HG03457 (cell line): ENCODE results near the gene ABCA3.
A peak's percentile ranks its signal among the peaks of the same experiment; 100 is the strongest.
"Not testable (repeated sequence)": the region's sequence is repeated elsewhere in the genome, so short reads cannot be mapped to it uniquely, and the experiment has no call there.

Experiments
- ATAC-seq: cut with Tn5 transposase; IDR thresholded peaks from one replicate; pipeline ENCODE4 v1.9.1; 2021; ENCODE audit warnings: moderate number of reproducible peaks; ENCODE audit not compliant: unreplicated experiment

ABCA3 gene

DNA sequence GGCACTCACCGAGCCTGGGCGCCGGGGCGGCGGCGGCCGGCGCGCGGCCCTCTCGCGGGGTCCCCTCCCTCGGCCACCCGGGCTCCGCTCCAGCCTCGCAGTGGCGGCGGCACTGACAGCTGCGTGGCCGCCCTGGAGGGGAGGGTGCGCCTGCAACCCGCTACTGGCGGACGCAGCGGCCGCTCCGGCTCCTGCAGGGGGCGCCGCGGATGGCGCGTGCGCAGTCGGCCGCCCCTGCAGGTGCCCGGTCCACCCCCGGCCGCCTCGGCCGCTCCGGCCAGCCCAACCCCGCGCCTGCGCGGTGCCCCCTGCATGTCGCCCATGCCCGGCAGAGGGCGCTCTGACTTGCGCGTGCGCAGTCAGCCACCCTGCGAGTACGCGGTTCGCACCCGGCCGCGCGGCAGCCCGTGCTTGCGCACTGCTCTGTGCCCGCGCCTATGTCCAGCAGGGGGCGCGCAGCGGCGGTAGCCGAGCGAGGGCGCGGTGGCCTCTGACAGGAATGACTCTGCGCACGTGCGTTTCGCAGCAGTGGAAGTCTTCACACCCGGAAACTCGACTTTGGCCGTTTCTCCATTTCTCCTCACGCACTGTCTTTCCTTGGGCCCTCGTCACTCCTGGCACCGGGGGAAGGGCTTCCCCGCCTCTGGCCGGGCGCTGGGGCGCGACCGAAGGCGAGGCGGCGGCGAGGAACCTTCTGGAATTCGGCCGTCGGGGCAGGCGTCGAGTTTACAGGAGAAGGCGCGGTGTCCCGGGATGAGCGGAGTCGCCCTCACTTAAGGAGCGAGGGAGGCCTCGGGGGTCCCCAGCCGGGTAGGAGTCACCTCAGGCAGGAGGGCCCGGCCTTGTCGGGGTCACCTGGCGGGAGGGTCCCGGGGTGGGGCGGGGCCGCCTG, at the start of gene ABCA3:
Gene ABCA3, minus strand, starts transcription at position 165 of the 892 bp plus-strand sequence. CDS start 14,262 bp downstream, outside the sequence.
- peak; percentile 75 for ATAC-seq

- no peak for ATAC-seq
These were observed 48.4 kb upstream of the ABCA3 start for GRCh38 chr16:2388875-2389433.

DNA sequence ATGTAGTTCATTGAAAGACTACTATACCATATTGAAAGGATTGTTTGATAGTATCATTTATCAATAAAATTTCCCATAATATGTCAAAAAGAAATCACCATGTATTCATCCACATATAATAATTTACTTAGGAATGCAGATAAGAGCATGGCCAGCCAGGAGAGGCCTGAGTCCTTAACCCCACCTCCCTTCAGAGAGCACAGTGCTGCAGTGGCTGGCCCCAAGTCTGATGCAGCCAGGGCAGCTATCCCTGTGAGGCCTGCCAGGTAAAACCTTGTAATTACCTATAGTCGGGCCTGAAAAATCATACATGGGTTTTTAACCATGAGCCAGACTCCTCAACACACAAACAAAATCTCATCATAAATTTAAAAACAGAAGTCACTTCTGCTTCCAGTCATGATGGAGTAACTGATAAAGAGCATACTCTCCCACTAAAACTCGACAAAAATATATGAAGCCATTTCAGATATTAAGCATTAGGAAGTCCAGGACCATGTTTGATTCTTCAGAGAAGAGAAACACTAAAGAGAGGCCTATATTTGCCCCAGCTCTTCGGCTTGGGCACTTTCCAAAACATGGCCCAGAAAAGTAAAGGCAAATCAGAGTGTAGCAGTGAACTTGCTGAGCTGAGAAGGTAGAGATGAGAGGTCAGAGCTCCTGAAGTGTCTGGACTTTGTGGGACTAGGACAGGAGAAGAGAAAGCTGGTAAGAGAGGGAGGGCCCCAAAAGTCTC, 47.8 kb upstream of the ABCA3 start:
- no peak for ATAC-seq

- no peak for ATAC-seq
These were observed 46.5 kb upstream of the ABCA3 start for GRCh38 chr16:2386990-2387389.

DNA sequence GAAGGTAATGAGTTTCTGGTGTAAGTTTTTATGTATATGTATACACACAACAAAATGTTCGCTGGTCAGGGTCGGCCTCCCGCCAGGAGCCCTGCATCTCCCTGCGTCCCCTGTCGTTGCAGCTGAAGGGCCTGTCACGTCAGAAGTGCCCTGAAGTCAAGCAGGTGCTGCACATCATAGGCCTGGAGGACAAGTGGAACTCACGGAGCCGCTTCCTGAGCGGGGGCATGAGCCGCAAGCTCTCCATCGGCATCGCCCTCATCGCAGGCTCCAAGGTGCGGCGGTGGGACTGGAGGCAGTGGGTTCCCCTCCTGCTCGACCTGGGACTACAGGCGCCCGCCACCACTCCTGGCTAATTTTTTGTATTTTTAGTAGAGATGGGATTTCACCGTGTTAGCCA, 45.5 kb upstream of the ABCA3 start:
- not testable (repeated sequence) for ATAC-seq

GRCh38 chr16:2385190-2385836, 44.8 kb upstream of the ABCA3 start:
- no peak for ATAC-seq

GRCh38 chr16:2384426-2384825, 43.9 kb upstream of the ABCA3 start:
- no peak for ATAC-seq

DNA sequence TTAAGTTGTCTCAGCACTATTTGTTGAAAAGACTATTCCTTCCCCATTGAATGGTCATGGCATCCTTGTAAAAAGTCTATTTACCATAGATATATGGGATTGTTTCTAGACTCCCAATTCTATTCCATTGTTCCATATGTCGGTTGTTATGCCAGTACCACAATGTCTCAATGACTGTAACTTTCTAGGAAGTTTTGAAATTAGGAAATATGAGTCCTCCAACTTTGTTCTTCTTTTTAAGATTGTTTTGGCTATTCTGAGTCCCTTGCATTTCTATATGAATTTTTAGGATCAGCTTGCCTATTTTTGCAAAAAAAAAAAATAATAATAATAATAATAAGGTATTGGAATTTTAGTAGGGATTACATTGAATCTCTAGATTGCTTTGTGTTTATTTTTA, 43.0 kb upstream of the ABCA3 start:
- ATAC-seq, result no peak

- no peak for ATAC-seq
These were observed 34.1 kb upstream of the ABCA3 start for GRCh38 chr16:2374644-2375043.

- ATAC-seq, result no peak
These were observed 32.6 kb upstream of the ABCA3 start for GRCh38 chr16:2373176-2373575.

DNA sequence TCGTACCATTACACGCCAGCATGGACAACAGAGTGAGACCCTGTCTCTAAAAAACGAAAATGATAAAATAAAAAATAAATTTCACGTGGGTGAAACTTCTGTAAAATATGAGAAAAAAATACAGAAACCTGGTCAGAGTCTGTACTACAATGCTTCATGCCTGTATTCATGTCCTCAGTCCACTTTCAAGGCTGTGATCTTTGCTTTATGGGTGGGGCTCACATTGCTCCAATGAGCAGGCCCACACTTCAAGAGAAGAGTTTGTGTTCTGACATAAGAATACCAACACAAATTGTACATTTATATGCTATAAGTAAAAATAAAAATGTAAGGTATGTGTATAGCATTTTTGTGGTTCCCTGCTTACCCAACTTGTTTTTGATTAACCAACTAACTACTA, 32.2 kb upstream of the ABCA3 start:
- ATAC-seq, result no peak

- ATAC-seq, result no peak
These were observed 30.9 kb upstream of the ABCA3 start for GRCh38 chr16:2371421-2371820.

GRCh38 chr16:2370721-2371120, 30.2 kb upstream of the ABCA3 start:
- no peak for ATAC-seq

DNA sequence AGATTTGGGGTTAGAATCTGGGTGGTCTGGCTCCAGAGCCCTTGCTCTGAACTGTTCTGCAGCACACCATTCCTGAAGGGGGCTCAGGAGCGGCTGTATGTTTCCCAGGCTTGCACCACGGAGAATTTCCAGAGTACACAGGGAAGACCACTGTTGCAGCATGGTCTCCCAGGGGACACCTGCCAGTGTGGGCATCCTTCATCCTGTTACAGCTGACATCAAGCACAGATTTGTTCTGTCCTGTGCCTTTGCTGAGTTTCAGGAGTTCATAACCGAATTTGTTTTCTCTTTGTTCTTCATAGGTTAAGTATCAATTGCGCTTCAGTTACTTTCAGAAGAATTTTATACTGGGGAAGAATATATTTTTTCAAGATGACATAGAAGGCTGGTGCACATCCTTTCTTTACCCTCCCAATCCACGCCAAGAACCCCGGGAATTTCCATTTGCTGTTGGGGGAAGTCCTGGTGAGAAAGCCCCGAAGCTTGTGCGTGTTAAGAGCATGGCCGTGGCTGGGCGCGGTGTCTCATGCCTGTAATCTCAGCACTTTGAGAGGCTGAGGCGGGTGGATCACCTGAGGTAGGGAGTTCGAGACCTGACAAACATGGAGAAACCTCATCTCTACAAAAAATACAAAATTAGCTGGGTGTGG, 26.3 kb upstream of the ABCA3 start:
- ATAC-seq, result no peak

DNA sequence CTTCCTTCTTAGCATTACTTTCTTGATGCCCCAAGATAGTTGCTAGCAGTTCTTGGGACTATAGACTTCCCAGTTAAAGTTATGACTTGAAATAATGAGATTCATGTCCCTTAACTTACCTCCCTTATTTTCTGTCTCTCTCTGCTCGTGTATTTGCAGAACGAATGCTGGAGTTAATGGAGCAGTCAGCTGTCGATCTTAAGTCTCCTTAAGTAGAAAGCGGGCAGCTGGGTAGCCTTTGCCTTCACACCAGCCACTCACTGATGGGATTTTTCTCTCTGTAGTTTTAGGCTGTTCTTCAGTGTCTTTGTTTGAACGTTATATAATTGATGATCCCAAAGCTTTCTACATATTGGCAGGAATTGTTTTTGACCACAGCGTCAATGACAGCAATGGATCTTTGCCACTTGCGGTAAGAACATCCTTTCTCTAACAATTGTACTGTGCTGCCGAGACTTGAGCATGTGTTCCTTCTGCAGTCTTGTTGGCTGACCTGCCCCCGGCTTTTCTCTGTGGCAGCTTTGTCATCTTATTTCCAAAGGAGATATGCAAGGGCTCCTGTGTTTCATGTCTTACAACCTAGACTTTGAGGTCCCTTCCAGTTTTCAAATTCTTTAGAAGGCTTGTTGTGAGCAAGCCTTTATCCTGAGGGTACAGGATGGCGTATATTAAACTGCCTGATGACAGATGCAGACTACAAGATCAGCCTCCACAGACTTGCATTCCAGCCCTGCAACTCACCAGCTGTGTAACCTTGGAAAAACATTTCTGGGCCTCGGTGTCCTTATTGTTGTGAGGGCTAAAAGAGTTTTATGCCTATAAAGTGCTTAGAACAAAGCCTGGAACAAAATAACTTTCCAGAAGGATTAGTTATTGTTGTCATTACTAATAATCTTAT, 25.1 kb upstream of the ABCA3 start:
- no peak for ATAC-seq

DNA sequence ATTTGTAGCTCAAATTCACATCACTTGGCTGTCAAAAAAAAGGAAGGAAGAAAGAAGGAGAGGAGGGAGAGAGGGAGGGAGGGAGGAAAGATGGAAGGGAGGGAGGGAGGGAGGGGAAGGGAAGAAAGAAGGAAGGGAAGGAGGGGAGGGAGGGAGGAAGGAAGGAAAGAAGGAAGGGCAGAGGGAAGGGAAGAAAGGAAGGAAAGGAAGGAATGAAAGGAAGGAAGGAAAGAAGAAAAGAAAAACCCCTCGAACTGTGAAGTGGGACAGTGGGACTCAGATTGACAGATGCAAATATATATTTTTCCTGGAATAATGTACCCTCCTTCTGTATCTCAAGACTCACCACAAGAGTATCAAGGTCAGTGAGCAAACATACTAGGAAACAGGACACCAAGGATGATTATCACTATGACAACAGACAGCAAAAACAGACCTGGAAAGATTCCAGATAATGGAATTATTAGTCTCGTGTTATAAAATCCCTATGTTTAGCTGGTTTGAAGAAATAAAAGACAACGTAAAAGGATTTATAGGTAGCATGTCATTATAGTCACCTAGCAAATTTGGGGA, 24.2 kb upstream of the ABCA3 start:
- no peak for ATAC-seq

- no peak for ATAC-seq
These were observed 21.7 kb upstream of the ABCA3 start for GRCh38 chr16:2362218-2362617.

- no peak for ATAC-seq
These were observed 20.6 kb upstream of the ABCA3 start for GRCh38 chr16:2361129-2361528.

DNA sequence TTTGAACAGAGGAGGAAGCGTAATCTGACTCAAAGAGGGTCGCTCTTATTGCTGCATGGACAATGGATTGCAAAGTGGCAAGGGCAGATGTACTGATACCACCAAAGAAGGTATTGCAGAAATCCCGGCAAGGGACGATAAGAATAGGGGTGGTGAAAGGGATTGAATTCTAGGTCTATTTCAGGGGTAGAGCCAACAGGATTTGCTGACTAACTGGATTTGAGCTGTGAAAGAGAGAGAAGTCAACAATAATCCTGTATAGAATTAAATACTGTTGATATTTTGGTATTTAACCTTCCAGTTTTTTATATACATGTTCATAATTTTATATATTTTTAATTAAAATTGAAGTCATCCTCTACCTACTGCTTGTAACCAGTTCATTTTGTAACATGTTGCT, 19.4 kb upstream of the ABCA3 start:
- ATAC-seq, result no peak
